Endothelial cell of umbilical vein (primary cell): Measurements from ENCODE around the gene ARNT2.

Experiments used
- CTCF ChIP-seq, 2 donors: IDR thresholded peaks; 1 replicate in 1 of 2; 2 replicates in 1 of 2; pipeline ENCODE4 v1.5.1; 2011; ENCODE audit warnings: low read length in 2 of 2, mild to moderate bottlenecking in 2 of 2, moderate library complexity in 2 of 2, control low read depth in 1 of 2, inconsistent platforms in 1 of 2, low read depth in 1 of 2; ENCODE audit not compliant: insufficient read depth in 1 of 2; ENCODE audit errors: extremely low read depth in 1 of 2
- EZH2 ChIP-seq: IDR thresholded peaks from 2 replicates; pipeline ENCODE4 v1.6.1; 2012; ENCODE audit warnings: borderline replicate concordance, low read depth, mild to moderate bottlenecking, moderate library complexity, low read length, inconsistent platforms; ENCODE audit not compliant: severe bottlenecking
- MAX ChIP-seq: IDR thresholded peaks from 2 replicates; pipeline ENCODE4 v1.6.1; 2011; ENCODE audit not compliant: insufficient read depth, insufficient read length

- TF ChIP-seq CTCF (IDR thresholded peaks at IDR 0.05; ENCODE audit: extremely low read depth in 1 of 2, insufficient read depth in 1 of 2, low read depth in 1 of 2, low read length in 2 of 2) (no peak), MAX (no peak), EZH2 (no peak)
Measured at GRCh38 chr15:80464951-80465625, 60.9 kb downstream of the ARNT2 start.
